HepG2 (cell line): ENCODE data around the gene SPRED3. TPM values are rescaled to one million over a fixed set of nuclear protein-coding genes. Genes with fewer than 3 reads are reported as not detected.

Experiments
- ATF1 ChIP-seq: IDR thresholded peaks from 2 replicates; pipeline ENCODE4 v1.6.1; 2016; ENCODE audit warnings: mild to moderate bottlenecking, control low read depth
- CREM ChIP-seq, 2 experiments: sonication (generic) in 1 of 2; formaldehyde crosslinking in 1 of 2; IDR thresholded peaks; 2 replicates each; pipeline versions ENCODE4 v1.4.0 to v1.6.1; 2016 to 2020; ENCODE audit warnings: antibody characterized with exemption in 1 of 2, mild to moderate bottlenecking in 1 of 2, missing genetic modification reagents in 1 of 2
- CTCF ChIP-seq: sonication (generic); formaldehyde crosslinking; IDR thresholded peaks from 2 replicates; pipeline ENCODE4 v1.5.0; 2020; ENCODE audit warnings: mild to moderate bottlenecking, missing genetic modification reagents, moderate library complexity
- GABPB1 ChIP-seq: IDR thresholded peaks from 2 replicates; pipeline ENCODE4 v1.6.1; 2016; ENCODE audit warnings: mild to moderate bottlenecking, missing genetic modification reagents, moderate library complexity, missing compliant biosample characterization
- GATA4 ChIP-seq: sonication (generic); IDR thresholded peaks from 2 replicates; pipeline ENCODE4 v1.6.1; 2016; ENCODE audit warnings: antibody characterized with exemption, low read depth, borderline replicate concordance
- HOXD1 ChIP-seq: sonication (generic); formaldehyde crosslinking; IDR thresholded peaks from 2 replicates; pipeline ENCODE4 v1.5.0; 2020; ENCODE audit warnings: missing genetic modification reagents
- JUN ChIP-seq: sonication (generic); formaldehyde crosslinking; IDR thresholded peaks from 2 replicates; pipeline ENCODE4 v1.4.0; 2020; ENCODE audit warnings: mild to moderate bottlenecking, missing genetic modification reagents
- MED1 ChIP-seq: sonication (generic); formaldehyde crosslinking; IDR thresholded peaks from 2 replicates; pipeline ENCODE4 v1.4.0; 2020; ENCODE audit warnings: missing genetic modification reagents
- NFE2L1 ChIP-seq: sonication (generic); formaldehyde crosslinking; IDR thresholded peaks from 2 replicates; pipeline ENCODE4 v1.4.0; 2020; ENCODE audit warnings: missing genetic modification reagents, mild to moderate bottlenecking, borderline replicate concordance
- NFIB ChIP-seq: sonication (generic); formaldehyde crosslinking; IDR thresholded peaks from 2 replicates; pipeline ENCODE4 v1.9.0; 2021; ENCODE audit warnings: missing genetic modification reagents, mild to moderate bottlenecking, borderline replicate concordance
- NFIC ChIP-seq: IDR thresholded peaks from 2 replicates; pipeline ENCODE4 v1.6.1; 2012; ENCODE audit warnings: mild to moderate bottlenecking, low read length, inconsistent platforms
- NFRKB ChIP-seq: fragments of 450-650 bp; IDR thresholded peaks from 2 replicates; pipeline ENCODE4 v1.6.1; 2017
- SMARCC2 ChIP-seq: fragments of 450-650 bp; IDR thresholded peaks from 2 replicates; pipeline ENCODE4 v1.6.1; 2017; ENCODE audit warnings: antibody characterized with exemption, mild to moderate bottlenecking
- SP2 ChIP-seq: sonication (generic); formaldehyde crosslinking; IDR thresholded peaks from 2 replicates; pipeline ENCODE4 v1.5.1; 2020; ENCODE audit warnings: mild to moderate bottlenecking, missing genetic modification reagents
- STAT5B ChIP-seq: sonication (generic); formaldehyde crosslinking; IDR thresholded peaks from 2 replicates; pipeline ENCODE4 v1.4.0; 2020; ENCODE audit warnings: missing genetic modification reagents
- ZNF326 ChIP-seq: sonication (generic); formaldehyde crosslinking; IDR thresholded peaks from 2 replicates; pipeline ENCODE4 v1.4.0; 2020; ENCODE audit warnings: missing genetic modification reagents, borderline replicate concordance
- ZNF432 ChIP-seq: sonication (generic); formaldehyde crosslinking; IDR thresholded peaks from 2 replicates; pipeline ENCODE4 v1.5.0; 2020; ENCODE audit warnings: missing genetic modification reagents, mild to moderate bottlenecking, borderline replicate concordance
- ZNF614 ChIP-seq: IDR thresholded peaks from 2 replicates; pipeline ENCODE4 v1.6.1; 2018; ENCODE audit warnings: missing biosample characterization, missing genetic modification reagents, inconsistent platforms, borderline replicate concordance
- ZNF749 ChIP-seq: sonication (generic); formaldehyde crosslinking; IDR thresholded peaks from 2 replicates; pipeline ENCODE4 v1.8.0; 2022; ENCODE audit warnings: mild to moderate bottlenecking, missing genetic modification reagents, moderate library complexity, borderline replicate concordance
- ZNF777 ChIP-seq: sonication (generic); formaldehyde crosslinking; IDR thresholded peaks from 2 replicates; pipeline ENCODE4 v1.4.0; 2020; ENCODE audit warnings: missing genetic modification reagents
- ZNF780A ChIP-seq: sonication (generic); formaldehyde crosslinking; IDR thresholded peaks from 2 replicates; pipeline ENCODE4 v1.8.0; 2022; ENCODE audit warnings: mild to moderate bottlenecking, missing genetic modification reagents, moderate library complexity
- ZNF788 ChIP-seq: sonication (generic); formaldehyde crosslinking; IDR thresholded peaks from 2 replicates; pipeline ENCODE4 v1.5.0; 2020; ENCODE audit warnings: mild to moderate bottlenecking, missing genetic modification reagents, borderline replicate concordance
- ZNF883 ChIP-seq: sonication (generic); formaldehyde crosslinking; IDR thresholded peaks from 2 replicates; pipeline ENCODE4 v1.5.1; 2020; ENCODE audit warnings: mild to moderate bottlenecking, missing genetic modification reagents; ENCODE audit errors: not compliant biosample characterization
- polyA plus RNA-seq, 8 experiments: library from polyadenylated mRNA; depleted of rRNA in 3 of 8; stranded (reverse) in 7 of 8; unstranded in 1 of 8; fragments of >200 nt; fragmentation: Illumina TruSeq in 4 of 8; extraction: Trizol in 4 of 8; gene quantifications; 2 replicates each; pipeline versions ENCODE4 v1.2.1 to v1.2.3, GENCODE V29; 2011 to 2016; ENCODE audit warnings: low read depth in 4 of 8, missing spikeins in 1 of 8, mixed read lengths in 1 of 8; ENCODE audit not compliant: insufficient read depth in 1 of 8
- total RNA-seq, 5 experiments: library from RNA; depleted of rRNA; stranded (reverse); fragments of >200 nt; fragmentation: Illumina TruSeq; extraction: Trizol; gene quantifications; 2 replicates each; pipeline ENCODE4 v1.2.3, GENCODE V29; 2016; ENCODE audit warnings: low read depth in 1 of 5
- TF ChIP-seq, protein P1 (sequence below): sonication (generic); formaldehyde crosslinking; IDR thresholded peaks from 2 replicates; pipeline ENCODE4 v1.4.0; 2020; ENCODE audit warnings: missing genetic modification reagents
- TF ChIP-seq, protein P2 (sequence below): sonication (generic); formaldehyde crosslinking; IDR thresholded peaks from 2 replicates; pipeline ENCODE4 v1.8.0; 2022; ENCODE audit warnings: mild to moderate bottlenecking, missing genetic modification reagents

The SPRED3 gene
- total and polyA plus RNA-seq, 2 of the 13 experiments (the other 11 are each of a cell fraction or from before 2014, with no cell fraction given) = 0.15 to 0.17 TPM

DNA sequence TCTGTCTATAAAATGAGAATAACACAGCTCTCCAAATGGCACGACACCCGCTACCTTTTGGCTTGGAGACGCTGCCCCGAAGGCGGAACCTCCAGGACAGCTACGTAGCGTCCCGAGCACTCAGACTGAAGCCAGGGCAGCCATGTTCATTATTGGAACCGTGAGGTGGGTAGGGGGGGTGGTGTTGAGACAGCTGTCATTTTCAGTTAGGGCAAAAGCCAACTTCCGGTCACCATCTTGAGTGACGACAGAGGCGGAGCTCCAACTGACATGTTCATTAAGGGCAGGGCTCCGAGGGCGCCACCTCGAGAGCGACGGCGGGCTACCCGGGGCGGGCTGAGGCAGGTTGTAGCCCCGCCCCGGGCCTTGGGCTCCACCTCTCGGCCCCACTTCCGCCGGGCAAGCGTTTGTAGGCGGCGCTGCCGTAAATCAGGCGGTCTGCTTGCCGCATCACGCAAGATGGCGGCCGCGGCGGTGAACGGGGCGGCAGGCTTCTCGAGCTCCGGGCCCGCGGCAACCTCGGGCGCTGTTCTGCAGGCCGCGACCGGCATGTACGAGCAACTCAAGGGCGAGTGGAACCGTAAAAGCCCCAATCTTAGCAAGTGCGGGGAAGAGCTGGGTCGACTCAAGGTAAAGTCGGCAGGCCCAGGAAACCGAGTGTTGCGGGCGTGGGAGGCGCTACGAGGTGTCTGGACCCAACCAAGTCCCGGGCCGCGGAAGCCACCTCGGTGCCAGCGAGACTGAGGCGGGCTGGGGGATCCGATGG lies 14.0 kb upstream of the SPRED3 start, which contains the start of gene PSMD8 (continued):
- TF ChIP-seq SP2 (CRISPR knock-in tag) (peak; percentile 66; the same call in 1 of the 2 replicates), NFIB (CRISPR knock-in tag) (no peak), NFIC (no peak), NFRKB (no peak), JUN (CRISPR knock-in tag) (0 out of 2 replicates have a peak, but pooled peaks have one; percentile 57), NFE2L1 (CRISPR knock-in tag) (peak; percentile 93; the same call in 1 of the 2 replicates), ZNF788 (CRISPR knock-in tag) (peak; percentile 93; the same call in 1 of the 2 replicates), ZNF614 (no peak), GATA4 (peak; percentile 75; the same call in 1 of the 2 replicates), HOXD1 (CRISPR knock-in tag) (no peak; the same call in 1 of the 2 replicates), STAT5B (CRISPR knock-in tag) (no peak), ZNF749 (CRISPR knock-in tag) (no peak), ZNF777 (CRISPR knock-in tag) (0 out of 2 replicates have a peak, but pooled peaks have one; percentile 21), CREM (IDR thresholded peaks at IDR 0.05) (peak; percentile 93), CREM (CRISPR knock-in tag; IDR thresholded peaks at IDR 0.05) (0 out of 2 replicates have a peak, but pooled peaks have one; percentile 28), ZNF883 (peak; percentile 72), ZNF326 (CRISPR knock-in tag) (no peak), GABPB1 (peak; percentile 96), ZNF432 (CRISPR knock-in tag) (no peak), MED1 (CRISPR knock-in tag) (peak; percentile 70), ATF1 (CRISPR knock-in tag) (peak; percentile 93), ZNF780A (no peak), CTCF (CRISPR knock-in tag) (peak; percentile 65), SMARCC2 (no peak)
- TF ChIP-seq, protein P1, sequence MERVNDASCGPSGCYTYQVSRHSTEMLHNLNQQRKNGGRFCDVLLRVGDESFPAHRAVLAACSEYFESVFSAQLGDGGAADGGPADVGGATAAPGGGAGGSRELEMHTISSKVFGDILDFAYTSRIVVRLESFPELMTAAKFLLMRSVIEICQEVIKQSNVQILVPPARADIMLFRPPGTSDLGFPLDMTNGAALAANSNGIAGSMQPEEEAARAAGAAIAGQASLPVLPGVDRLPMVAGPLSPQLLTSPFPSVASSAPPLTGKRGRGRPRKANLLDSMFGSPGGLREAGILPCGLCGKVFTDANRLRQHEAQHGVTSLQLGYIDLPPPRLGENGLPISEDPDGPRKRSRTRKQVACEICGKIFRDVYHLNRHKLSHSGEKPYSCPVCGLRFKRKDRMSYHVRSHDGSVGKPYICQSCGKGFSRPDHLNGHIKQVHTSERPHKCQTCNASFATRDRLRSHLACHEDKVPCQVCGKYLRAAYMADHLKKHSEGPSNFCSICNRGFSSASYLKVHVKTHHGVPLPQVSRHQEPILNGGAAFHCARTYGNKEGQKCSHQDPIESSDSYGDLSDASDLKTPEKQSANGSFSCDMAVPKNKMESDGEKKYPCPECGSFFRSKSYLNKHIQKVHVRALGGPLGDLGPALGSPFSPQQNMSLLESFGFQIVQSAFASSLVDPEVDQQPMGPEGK = peak; percentile 82
- TF ChIP-seq, protein P2, sequence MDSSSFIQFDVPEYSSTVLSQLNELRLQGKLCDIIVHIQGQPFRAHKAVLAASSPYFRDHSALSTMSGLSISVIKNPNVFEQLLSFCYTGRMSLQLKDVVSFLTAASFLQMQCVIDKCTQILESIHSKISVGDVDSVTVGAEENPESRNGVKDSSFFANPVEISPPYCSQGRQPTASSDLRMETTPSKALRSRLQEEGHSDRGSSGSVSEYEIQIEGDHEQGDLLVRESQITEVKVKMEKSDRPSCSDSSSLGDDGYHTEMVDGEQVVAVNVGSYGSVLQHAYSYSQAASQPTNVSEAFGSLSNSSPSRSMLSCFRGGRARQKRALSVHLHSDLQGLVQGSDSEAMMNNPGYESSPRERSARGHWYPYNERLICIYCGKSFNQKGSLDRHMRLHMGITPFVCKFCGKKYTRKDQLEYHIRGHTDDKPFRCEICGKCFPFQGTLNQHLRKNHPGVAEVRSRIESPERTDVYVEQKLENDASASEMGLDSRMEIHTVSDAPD (CRISPR knock-in tag) = no peak
